GM18526 (cell line): ENCODE measurements around the gene CBLC.

Experiments used
- POLR2A ChIP-seq: IDR thresholded peaks from 3 replicates; pipeline ENCODE4 v1.6.1; 2011; ENCODE audit not compliant: insufficient read length; ENCODE audit errors: extremely low read depth

Gene CBLC

GRCh38 chr19:44806291-44806690 is 28.6 kb downstream of the CBLC start:
- no peak for TF ChIP-seq POLR2A

DNA sequence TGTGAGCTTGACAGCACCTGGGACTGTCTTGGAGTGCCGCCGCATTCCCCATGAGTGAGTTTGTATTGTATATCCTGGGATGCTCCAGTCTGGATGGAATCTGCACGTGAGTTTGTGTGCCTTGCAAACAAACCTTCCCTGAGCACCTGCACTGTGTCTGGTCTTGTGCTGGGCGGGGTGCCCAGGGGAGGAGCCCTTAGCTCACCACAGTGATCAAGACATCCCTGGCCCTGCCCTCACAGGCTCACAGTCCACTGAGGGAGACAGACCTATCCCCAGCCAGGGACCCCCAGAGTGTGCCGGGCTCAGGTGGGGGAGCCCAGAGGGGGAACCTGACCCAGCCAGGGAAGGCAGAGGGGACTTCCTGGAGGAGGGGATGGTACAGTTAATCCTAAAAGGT is 29.5 kb downstream of the CBLC start:
- no peak for TF ChIP-seq POLR2A

- no peak for TF ChIP-seq POLR2A
Observed at GRCh38 chr19:44807652-44808462, 30.2 kb downstream of the CBLC start.

- no peak for TF ChIP-seq POLR2A
Observed at GRCh38 chr19:44808463-44809371, 31.0 kb downstream of the CBLC start, which contains the start of gene BCAM. TSS of gene BCAM (plus strand) at chr19:44809103. CDS start at chr19:44809125, 22 bp downstream.

DNA sequence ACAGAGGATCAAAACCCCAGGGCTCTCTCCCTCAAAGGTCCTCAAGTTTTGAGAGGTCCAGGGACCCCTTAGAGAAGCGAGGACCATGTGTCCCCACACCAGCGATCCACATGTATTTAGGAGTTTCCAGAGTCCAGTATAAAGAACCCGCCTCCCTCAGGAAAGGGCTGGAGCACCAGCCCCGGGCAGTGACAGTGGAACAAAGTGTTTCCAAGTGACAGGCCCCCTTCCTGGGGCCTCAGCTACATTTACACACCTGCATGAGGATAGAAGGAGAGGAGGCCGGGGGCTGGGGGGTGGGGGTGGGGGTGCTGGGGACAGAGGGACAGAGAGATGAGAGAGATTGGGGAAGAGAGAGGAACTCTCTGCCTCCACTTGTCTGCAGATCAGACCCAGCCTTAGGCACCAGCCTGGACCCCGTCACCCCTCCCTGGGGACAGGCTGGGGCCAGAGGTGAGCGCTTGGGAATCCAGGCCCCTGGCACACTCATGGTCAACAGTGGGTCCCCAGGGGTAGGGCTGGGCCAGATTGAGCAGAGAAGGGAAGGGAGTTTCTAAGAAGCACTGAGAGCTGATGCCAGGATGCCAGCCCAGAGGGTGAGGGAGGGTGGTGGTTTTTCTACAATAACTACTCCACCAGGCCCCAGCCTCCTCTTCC is 32.0 kb downstream of the CBLC start:
- TF ChIP-seq POLR2A: no peak

- TF ChIP-seq POLR2A: no peak
Observed at GRCh38 chr19:44810234-44811121, 32.8 kb downstream of the CBLC start.

GRCh38 chr19:44811122-44811419 is 33.4 kb downstream of the CBLC start:
- no peak for TF ChIP-seq POLR2A

DNA sequence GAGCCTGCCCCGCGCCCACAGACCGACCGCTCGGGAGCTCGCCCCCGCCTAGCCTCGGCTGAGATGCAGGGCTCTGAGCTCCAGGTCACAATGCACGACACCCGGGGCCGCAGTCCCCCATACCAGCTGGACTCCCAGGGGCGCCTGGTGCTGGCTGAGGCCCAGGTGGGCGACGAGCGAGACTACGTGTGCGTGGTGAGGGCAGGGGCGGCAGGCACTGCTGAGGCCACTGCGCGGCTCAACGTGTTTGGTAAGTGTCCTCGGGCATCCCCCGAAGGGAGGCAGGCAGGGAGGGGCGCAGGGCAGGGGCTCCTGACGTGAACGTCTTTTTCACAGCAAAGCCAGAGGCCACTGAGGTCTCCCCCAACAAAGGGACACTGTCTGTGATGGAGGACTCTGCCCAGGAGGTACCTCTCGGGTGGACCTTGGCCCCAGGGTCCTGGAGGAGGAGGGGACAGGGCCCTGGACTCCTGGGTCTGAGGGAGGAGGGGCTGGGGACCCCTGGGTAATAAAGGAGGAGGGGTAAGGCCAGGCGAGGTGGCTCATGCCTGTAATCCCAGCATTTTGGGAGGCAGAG is 34.5 kb downstream of the CBLC start:
- TF ChIP-seq POLR2A: no peak

GRCh38 chr19:44813070-44813840 is 35.6 kb downstream of the CBLC start:
- no peak for TF ChIP-seq POLR2A

DNA sequence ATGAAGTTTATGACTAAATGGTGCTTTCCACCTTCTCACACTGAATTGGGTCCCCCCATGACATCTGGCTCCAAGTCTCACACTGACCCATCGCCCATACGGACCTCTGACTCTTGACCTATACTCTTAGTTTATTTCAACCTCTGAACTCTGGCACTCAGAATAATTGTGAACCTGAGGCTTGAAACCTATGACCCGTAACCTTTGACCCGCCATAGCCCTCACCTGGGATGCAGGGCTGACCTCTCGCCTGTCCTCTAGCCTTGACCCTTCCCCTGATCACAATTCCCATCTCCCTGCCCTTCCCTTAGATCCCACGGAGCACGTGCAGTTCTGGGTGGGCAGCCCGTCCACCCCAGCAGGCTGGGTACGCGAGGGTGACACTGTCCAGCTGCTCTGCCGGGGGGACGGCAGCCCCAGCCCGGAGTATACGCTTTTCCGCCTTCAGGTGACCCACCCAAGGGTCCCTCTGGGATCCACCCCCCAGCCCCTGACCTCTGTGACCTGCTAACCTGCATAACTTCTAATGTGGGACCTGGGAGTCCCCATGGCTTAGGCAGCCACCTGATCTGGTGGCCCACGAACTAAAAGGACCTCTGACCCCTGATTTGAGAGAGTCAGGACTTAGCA is 36.3 kb downstream of the CBLC start:
- no peak for TF ChIP-seq POLR2A

- no peak for TF ChIP-seq POLR2A
Observed at GRCh38 chr19:44814517-44814916, 36.8 kb downstream of the CBLC start.

DNA sequence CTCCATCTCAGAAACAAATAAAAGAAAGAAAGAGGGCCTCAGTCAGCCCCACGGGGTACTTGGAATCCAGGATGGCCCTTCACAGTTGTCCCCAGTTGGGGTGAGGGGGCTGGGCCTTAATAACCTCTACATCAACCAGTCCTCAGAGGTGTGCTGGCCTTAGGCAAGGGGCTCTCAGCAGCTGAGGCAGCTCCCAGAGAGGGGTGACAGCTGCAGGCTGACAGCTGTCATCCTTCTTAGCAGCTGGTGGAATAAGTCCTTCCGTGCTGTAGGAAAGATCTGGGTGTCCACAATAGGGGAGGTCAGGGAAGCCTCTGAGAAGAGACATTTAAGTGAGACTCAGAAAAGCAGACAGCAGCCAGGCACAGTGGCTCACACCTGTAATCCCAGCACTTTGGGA is 38.6 kb downstream of the CBLC start:
- TF ChIP-seq POLR2A: no peak
